GM18868 (cell line): ENCODE data around the gene RPTOR.
"Not testable (repeated sequence)": the region's sequence is repeated elsewhere in the genome, so short reads cannot be mapped to it uniquely, and the experiment has no call there.

Experiments
- ATAC-seq: cut with Tn5 transposase; IDR thresholded peaks from one replicate; pipeline ENCODE4 v1.9.1; 2021; ENCODE audit warnings: mild to moderate bottlenecking, moderate library complexity; ENCODE audit not compliant: unreplicated experiment

The RPTOR gene

DNA sequence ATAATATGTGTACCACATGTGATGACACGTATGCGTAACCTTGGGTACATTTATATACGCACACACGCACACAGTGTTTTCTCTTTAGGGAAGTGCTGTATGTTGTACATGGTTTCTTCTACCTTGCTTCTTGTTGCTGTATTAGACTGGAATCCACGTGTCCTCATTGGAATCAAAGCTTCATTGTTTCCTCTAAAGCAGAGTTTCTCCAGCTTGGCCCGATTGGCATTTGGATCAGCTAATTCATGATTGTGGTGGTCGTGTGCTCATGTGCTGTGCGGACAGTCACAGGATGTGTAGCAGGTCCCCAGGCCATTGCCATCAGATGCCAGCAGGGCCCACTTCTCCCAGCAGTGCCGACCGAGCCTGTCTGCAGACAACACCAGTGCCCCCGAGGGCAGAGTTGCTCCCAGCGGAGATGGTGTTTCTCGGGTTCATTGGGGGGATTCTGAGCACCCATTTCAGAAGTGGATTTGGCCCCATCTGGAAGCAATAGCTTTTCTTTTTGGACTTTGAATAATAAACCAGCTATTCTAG lies 148.4 kb downstream of the RPTOR start:
- no peak for ATAC-seq

DNA sequence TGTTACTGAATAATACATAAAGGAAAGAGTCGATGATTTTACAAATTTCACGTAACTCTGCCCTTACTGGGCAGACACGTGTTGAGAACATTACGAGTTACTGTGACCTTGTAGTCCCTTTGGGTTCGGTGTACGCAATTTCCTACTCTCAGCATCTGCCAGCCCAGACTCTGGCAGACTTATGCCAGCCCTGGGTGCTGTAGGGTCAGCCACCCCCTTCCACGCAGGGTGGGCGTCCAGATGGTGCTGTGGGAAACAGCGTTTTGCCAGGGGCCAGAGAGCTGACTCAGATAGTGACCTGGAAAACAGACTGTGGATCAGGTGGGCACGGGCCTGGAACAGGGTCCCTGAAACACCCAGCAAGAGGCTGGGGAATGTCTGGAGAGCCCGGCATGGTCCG lies 148.9 kb downstream of the RPTOR start:
- ATAC-seq = no peak

DNA sequence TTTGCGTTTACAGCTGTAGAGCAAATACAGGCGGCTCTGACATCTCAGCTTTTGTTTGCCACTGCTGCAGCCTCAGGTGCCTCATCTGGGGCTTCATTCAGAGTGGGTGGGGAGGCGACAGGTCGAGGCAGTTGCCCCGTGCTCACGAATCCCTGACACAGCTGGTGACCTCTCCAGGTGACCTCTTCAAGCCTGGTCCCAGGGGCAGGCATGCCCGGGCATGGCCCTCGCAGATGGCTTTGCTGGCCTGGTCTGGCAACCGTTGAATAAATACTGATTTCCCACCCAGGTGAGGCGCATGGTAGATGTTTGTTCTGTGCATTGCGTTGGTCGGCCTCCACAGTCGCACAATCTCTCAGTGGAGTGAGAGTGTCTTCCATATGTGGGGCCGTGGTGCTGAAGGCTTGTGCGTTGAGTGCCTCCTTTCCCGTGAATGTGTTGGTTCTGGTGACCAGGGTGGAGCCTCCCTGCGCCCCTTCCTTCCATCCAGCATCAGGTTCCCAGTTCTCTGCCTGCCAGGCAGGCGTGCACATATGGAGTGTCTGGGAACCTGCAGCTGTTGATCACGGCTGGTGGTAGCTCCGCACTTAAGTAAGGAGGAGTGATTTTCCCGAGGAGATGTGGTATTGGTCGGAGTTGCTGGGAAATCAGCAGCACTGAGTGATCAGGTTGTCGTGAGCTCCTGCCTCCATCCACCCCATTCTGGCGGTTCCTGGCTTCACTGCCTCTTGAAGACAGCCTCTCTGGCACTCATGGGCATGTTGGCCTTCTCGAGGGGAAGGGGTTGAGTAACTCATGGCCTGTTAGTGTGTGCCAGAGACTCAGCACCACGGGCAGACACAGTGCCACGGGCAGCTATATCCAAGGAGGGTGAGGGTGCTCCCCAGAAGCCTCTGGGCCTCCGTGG lies 149.7 kb downstream of the RPTOR start:
- no peak for ATAC-seq

DNA sequence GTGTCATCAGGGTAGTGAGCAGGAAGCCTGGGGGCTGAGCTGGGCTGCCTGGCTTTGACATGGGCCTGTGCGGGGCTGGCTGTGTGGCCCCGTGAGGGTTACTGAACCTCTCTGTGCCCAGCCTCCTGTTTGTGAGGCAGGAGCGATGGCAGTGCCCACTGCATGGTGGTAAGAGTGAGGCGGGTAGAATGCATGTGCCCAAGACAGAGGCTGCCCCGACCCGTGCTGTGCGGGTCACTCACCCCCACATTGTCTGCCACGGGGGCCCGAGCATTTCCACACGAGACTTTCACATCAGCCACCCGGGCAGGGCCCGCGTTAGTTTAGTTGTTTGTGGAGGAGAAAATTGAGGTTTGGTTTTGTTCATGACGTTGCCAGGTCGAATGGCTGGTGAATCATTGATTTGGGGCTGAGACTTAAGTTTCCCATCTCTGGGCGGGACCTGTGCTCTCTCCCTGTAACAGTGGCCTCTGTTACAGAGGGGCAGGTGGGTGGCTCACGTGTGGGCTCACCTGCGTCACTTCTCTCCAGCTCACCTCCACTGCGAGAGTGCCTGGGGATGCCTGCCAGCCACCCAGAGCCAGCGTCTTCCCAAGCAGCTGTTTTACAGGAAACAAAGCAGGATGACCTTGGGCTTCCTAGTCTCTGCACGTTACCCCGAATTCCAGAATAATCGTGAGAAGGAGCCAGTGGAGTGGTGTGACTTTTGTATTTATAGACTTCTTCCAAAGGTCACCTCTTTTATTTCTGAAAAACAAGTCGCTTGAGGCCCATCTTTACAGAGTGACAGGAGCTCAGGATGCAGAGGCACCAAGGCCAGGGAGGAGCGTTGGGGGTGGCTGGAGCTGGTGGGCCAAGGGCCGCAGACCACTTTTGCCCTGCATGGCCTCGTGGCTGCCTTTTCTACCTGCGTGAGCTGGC lies 150.6 kb downstream of the RPTOR start:
- ATAC-seq = no peak

DNA sequence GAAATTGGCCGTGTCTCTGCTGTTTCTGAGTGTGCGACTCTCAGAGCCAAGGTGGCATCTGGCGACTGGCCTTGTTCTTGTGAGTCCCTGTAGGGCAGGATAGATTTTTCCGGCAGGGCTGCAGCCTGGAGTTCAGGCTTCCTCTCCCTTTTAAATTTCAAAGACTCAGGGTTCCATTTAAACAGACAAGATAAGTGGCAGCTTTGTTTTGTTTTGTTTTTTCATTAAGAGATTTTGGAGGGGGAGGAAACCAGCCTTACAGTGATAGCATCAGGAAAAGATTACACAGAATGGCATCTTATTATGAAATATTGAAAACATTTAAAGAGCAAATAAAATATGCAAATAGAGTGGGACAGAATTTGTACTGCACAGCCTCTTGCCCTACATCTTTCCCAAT lies 151.3 kb downstream of the RPTOR start:
- ATAC-seq = no peak

DNA sequence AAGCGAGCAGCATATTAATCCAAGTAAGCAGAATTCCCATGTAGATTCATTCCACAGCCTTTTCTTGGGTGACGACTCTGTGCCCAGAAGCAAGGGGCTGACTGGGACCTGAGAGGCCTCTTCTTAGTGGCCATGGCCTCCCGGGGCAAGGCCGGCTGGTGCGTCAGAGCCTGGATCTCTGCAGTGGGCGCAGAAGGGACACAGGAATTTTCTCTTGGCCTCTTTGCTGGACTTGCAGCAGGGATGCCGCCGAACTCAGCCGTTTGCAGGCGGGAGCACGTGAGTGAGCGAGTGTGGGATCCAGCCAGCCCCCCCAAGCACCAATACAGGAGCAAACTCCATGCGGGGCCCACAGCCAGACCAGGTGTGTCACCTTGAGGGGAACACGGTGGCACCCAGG lies 151.8 kb downstream of the RPTOR start:
- no peak for ATAC-seq

DNA sequence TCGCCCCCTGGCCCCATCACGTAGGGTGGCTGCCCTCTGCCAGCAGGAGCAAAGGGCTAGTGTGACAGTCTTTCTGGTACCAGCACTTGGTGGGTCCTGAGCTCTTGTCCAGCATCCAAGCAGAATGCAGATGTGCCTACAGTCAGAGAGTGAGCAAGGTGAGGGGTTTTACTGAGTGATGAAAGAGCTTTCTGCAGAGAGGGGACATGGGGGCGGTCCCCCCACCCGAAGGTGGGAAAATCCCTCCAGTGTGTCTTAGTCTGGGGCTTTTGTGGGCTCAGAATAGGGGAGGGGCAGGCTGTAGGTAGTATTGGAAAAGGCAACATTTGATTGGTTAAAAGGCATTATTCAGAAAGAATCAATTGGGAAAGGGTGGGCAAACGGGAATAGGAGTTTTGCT lies 152.3 kb downstream of the RPTOR start:
- ATAC-seq = no peak

DNA sequence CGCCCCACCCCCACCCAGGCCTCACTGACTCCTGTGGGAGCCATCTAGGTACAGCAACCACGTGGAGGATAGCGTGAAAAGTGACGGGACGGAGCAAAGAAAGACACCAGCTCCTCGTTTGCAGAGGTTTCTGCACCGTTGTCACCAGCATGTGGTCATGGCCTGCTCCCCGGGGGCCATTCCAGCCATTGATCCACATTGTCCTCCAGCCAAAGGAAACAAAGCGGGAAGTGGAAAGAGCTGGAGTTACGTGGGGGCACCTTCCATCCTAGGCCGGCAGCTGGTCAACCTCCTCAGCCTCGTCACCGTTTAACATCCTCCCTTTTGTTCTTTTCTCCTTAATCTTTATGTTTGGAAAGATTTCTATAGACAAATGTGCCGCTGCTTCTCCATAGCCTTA lies 153.7 kb downstream of the RPTOR start:
- ATAC-seq = no peak

DNA sequence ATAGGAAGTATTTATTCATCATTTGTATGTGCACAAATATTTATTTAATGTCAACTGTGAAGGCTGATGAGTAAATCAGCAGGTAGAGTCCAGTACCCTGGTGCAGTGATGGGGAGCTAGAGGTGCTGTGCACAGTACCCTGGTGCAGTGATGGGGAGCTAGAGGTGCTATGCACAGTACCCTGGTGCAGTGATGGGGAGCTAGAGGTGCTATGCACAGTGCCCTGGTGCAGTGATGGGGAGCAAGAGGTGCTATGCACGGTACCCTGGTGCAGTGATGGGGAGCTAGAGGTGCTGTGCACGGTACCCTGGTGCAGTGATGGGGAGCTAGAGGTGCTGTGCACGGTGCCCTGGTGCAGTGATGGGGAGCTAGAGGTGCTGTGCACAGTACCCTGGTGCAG lies 154.6 kb downstream of the RPTOR start:
- ATAC-seq = not testable (repeated sequence)

DNA sequence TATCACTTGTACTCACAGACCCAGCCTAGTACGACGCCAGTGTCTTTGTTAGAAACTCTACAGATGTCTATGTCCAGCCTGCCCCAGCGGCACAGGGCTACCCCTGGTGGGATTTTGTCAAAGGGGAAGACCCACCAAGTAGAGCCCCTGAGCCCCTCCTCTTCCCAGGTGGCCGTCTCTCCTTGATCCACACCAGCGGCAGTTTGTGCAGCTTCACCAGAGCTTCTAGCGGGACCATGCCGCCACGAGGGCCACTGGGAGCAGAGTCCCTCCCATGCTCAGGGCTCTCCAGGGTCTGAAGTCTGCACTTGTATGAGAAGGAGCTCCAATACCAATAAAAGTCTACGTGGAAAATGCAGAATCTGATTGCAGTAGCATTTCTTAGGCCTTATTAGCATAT lies 157.1 kb downstream of the RPTOR start:
- ATAC-seq = no peak

DNA sequence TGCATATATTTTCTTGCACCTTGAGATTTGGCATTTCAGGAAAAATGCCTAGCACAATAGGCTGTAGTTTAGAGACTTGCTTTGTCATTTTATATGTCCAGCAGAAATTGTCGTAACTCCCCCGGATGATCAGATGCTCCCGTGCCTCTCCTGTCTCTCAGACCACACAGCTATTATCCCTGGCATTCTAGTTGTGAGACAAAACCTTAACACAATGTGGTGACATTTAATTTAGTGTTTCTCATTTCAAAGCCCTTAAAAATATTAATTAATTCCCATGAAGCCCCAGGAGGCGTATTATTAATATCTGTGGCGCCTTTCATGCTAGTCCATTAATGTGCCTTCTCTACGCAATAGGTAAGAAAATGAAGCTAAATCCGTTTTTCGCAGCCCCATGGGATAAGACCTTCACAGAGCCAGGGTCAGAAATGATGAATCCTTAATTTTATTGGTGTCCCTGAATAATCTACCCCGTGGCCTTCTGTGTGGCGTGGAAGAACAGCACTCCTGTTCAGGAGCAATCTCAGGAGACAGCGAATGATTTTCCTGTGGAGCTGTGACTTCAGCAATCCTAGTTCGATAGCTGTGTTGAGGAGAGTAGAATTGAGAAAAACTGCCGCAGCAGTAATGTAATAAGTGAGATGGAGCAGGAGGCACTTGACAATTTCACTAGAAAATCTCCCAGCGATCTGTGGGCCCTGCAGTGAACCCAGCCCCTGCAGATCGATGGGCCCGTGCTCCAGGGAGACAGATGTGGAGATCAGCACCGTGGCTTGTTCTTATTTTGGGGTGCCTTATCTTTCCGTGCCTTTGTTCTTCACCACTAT lies 157.9 kb downstream of the RPTOR start:
- no peak for ATAC-seq

DNA sequence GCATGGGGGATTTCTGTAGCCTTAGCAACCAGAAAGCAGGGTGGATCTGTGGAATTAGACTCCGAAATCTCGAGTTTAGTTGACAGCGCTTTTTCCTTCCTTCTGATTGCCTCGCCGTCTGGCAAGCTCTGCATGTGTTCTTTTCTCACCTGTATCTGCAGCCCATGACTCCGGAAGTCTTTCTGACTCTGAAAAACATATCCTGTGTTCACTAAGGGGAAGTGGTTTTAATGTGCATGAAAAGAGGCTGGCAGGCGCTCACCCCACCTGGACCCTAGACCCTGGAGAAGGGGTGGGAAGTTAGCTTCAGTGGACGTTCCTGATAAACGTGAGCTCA lies 158.5 kb downstream of the RPTOR start:
- ATAC-seq = no peak

DNA sequence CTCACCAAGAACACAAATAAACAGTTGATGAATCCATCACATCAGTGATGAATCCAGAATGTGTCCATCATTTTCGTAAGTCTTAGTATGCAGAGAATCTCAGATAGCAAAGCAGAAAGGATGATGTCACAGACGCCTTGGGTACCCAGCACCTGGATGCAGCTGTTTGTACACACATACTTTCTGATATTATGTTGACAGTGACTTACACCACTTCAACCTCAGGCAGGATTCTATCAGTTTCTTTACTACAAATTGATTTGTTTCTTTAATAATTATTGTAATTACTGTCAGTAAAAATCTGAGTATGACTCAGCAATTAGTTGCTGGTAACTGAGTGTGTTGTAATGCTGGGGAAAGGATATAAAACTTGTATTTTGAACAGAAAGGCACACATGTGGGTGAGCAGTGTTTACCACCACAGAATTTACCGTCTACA lies 159.8 kb downstream of the RPTOR start:
- ATAC-seq = no peak

DNA sequence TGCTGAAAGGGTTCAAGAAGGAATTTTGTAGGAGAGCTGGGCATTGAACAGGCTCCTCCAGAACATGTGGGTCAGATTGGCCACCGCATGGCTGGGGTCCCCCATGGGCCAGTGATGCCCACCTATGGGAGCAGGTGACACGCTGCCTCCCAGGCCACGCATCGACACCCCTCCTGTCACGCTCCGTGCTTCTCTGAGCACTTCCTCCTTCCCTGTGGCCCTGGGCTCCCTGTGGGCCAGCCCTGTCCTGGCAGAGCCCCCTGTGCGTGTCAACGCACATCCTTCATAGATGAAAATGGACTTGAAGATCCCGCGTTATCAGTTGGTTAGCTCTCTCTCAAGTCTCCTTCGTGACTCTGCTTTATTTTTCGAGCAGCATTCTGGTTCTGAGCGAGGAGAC lies 160.3 kb downstream of the RPTOR start:
- ATAC-seq = no peak

DNA sequence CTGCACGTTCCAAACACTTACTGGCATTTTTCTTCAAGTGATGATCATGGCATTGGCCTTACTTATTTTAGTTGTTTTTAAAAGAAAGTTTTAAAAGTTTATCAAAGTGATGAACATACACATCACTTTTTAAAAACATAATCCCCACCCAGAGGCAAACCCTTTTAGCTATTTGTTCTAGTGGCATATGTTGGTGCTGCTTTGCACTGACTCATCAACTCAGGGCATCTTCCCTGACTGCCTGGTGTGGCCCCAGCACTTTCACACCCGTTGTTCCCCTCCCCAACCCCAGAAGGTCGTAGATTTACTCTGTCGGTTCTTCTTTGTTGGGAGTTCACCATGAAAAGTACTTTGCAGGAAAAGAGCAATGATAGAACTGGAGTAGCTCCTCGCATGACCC lies 161.3 kb downstream of the RPTOR start:
- ATAC-seq = no peak

DNA sequence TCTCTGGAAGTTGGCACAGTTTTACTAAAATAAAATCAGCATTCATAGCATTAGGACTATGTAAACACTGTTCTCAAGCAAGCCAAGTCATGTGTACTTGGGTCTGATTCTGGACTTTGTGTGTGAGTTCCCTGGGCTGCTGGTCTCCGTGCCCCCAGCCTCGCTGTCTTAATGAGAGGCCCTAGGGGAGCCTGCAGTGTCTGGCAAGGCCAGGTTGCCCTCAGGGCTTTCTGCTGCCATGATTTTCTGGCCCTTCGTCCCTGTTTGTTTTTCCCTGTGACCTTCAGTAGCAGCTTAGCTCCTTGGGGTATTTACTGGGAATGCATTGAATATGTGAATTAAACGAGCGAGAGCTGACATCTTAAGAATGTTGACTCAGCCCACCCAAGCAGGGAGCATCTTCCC lies 161.8 kb downstream of the RPTOR start:
- no peak for ATAC-seq

DNA sequence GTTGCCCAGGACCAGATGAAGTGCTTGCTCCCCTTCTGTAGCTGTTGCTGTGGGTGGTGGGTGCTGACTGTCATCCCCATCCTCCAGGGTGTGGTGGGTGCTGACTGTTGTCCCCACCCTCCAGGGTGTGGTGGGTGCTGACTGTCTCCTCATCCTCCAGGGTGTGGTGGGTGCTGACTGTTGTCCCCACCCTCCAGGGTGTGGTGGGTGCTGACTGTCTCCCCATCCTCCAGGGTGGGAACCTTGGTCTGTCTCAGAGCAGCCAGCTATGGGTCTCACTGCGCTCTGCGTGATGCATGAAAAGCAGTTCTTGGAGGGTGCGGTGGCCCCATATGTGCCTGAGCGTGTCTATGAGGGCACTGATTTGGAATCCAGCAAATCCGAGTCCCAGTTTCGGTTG lies 163.8 kb downstream of the RPTOR start:
- no peak for ATAC-seq

DNA sequence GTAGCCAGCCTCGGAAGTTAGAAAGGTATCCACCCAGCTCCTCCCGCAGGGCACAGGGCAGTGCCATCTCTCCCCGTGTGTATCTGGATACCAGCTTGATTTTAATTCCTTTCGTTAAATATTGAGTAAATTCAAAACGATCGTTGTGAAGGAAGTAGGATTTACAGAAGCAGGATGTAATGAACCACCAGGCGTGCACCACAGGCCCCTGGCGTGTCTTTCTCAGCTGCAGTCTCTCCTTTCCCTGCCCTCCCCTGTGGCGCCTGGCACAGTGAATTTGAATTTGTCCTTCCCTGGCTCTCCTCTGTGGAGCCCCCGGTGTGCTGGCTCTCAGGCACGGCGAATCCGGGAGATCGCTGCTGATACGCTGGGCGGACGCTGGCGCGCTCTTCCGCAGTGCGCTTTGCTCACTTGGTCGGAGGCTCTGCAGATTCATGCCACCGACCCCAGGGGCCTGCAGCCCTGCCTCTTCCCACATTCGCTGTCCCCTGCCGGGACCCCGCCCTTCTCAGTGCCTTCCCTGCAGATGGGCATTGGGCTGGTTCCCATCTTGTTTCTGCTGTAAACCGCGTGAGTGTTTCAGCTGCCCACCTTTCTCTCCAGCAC lies 164.6 kb downstream of the RPTOR start:
- ATAC-seq = no peak

DNA sequence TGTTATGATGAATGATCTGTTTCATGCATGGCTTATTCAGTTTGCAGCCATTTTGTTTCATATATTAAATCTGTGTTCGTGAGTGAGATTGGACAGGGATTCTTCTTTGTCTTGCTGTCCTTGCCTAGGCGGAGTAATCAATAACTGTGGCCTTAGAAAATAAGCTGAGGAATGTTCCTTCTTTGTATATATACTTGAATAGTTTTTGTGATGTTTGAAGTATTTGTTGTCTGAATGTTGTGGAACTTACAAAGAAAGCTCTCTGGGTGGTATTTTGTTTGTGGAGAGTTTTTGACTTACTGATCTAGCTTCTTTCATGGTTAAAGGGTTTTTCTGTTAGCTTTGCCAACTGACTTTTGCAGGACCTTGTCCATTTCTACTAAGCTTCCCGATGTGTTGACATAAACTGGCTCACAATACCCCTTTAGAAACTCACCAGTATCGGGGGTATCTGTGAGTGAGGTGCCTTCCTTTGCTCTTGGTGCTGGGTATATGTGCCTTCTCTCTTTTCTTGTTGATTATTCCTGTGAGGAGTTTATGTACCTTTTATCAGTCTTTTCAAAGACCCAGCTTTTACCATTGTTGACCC lies 166.2 kb downstream of the RPTOR start:
- no peak for ATAC-seq

DNA sequence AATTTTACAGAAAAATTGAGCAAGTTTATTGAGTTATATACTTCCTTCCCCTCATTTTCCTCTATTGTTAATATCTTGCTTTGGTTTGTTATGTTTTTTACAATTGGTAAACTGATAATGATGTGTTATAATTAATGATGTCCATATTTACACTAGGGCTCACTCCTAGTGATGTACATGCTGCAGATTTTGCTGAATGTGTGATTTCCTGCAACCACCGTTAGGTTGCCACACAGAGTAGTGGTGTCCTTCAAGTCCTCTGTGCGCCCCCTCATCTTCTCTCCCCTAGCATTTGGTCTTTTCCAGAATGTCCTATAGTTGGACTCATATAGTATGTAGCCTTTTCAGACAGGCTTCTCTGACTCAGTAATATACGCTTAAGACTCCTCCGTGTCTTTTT lies 167.5 kb downstream of the RPTOR start:
- no peak for ATAC-seq
